H9 (cell line): ENCODE results near the gene CHAMP1. TPM values are rescaled to one million over a fixed set of nuclear protein-coding genes. Genes with fewer than 3 reads are reported as not detected.

ENCODE experiments used
- DNase-seq: peaks from one replicate; pipeline ENCODE4 v3.0.0-alpha.2; 2017
- H2AFZ ChIP-seq: one replicate; pipeline ENCODE4 v1.6.1; 2013; ENCODE audit warnings: mild to moderate bottlenecking, low read length, control low read depth, moderate library complexity
- H2AK5ac ChIP-seq: 2 replicates; pipeline ENCODE4 v1.6.1; 2013; ENCODE audit warnings: low read length, control low read depth, mixed read lengths; ENCODE audit not compliant: insufficient read length
- H2BK120ac ChIP-seq: one replicate; pipeline ENCODE4 v1.6.1; 2013; ENCODE audit warnings: low read depth, mild to moderate bottlenecking, low read length, control low read depth, inconsistent platforms; ENCODE audit not compliant: poor library complexity, severe bottlenecking
- H2BK12ac ChIP-seq: 2 replicates; pipeline ENCODE4 v1.6.1; 2013; ENCODE audit warnings: low read length, control low read depth, mixed read lengths, low read depth; ENCODE audit not compliant: insufficient read length
- H2BK15ac ChIP-seq: 2 replicates; pipeline ENCODE4 v1.6.1; 2013; ENCODE audit warnings: low read depth, low read length, control low read depth
- H2BK20ac ChIP-seq: one replicate; pipeline ENCODE4 v1.6.1; 2013; ENCODE audit warnings: low read depth, mild to moderate bottlenecking, low read length, control low read depth, inconsistent platforms; ENCODE audit not compliant: poor library complexity, severe bottlenecking
- H2BK5ac ChIP-seq: 2 replicates; pipeline ENCODE4 v1.6.1; 2013; ENCODE audit warnings: low read length, control low read depth, mixed read lengths; ENCODE audit not compliant: insufficient read length
- H3K14ac ChIP-seq: 2 replicates; pipeline ENCODE4 v1.6.1; 2013; ENCODE audit warnings: low read length, control low read depth; ENCODE audit not compliant: insufficient read depth
- H3K18ac ChIP-seq: 2 replicates; pipeline ENCODE4 v1.6.1; 2013; ENCODE audit warnings: low read depth, mild to moderate bottlenecking, mixed read lengths, low read length, control low read depth; ENCODE audit not compliant: insufficient read length
- H3K23ac ChIP-seq: 2 replicates; pipeline ENCODE4 v1.6.1; 2013; ENCODE audit warnings: low read length, control low read depth, mixed read lengths, low read depth; ENCODE audit not compliant: insufficient read length
- H3K23me2 ChIP-seq: 2 replicates; pipeline ENCODE4 v1.6.1; 2013; ENCODE audit warnings: low read depth, mild to moderate bottlenecking, mixed read lengths, low read length, control low read depth; ENCODE audit not compliant: insufficient read length, poor library complexity, severe bottlenecking
- H3K27ac ChIP-seq: 2 replicates; pipeline ENCODE4 v1.5.1; 2013; ENCODE audit warnings: low read length, control low read depth, mixed read lengths, low read depth; ENCODE audit not compliant: insufficient read length
- H3K27me3 ChIP-seq: 2 replicates; pipeline ENCODE4 v1.6.1; 2013; ENCODE audit warnings: low read length, control low read depth, inconsistent platforms; ENCODE audit not compliant: insufficient read depth
- H3K4ac ChIP-seq: 2 replicates; pipeline ENCODE4 v1.6.1; 2013; ENCODE audit warnings: low read depth, mild to moderate bottlenecking, control low read depth, inconsistent platforms, low read length, moderate library complexity
- H3K4me1 ChIP-seq: 2 replicates; pipeline ENCODE4 v1.6.1; 2013; ENCODE audit warnings: low read length, control low read depth, inconsistent platforms; ENCODE audit not compliant: insufficient read depth
- H3K4me2 ChIP-seq: 2 replicates; pipeline ENCODE4 v1.6.1; 2013; ENCODE audit warnings: low read length, control low read depth, mixed read lengths; ENCODE audit not compliant: insufficient read length, insufficient read depth
- H3K56ac ChIP-seq: 2 replicates; pipeline ENCODE4 v1.6.1; 2013; ENCODE audit warnings: low read depth, mild to moderate bottlenecking, mixed read lengths, low read length, control low read depth; ENCODE audit not compliant: insufficient read length
- H3K79me1 ChIP-seq: 2 replicates; pipeline ENCODE4 v1.6.1; 2013; ENCODE audit warnings: low read depth, mild to moderate bottlenecking, moderate library complexity, low read length, control low read depth, inconsistent platforms; ENCODE audit not compliant: insufficient read depth, poor library complexity, severe bottlenecking
- H3K79me2 ChIP-seq: 2 replicates; pipeline ENCODE4 v1.6.1; 2013; ENCODE audit warnings: low read length, control low read depth, inconsistent platforms; ENCODE audit not compliant: insufficient read depth
- H3K9ac ChIP-seq: 2 replicates; pipeline ENCODE4 v1.6.1; 2013; ENCODE audit warnings: low read length, control low read depth, mixed read lengths; ENCODE audit not compliant: insufficient read length; ENCODE audit errors: extremely low read depth
- H3K9me3 ChIP-seq: one replicate; pipeline ENCODE4 v1.6.1; 2013; ENCODE audit warnings: low read depth, low read length, inconsistent platforms; ENCODE audit not compliant: control insufficient read depth
- H3T11ph ChIP-seq: one replicate; pipeline ENCODE4 v1.6.1; 2013; ENCODE audit warnings: mild to moderate bottlenecking, low read length, control low read depth, inconsistent platforms
- H4K20me1 ChIP-seq: one replicate; pipeline ENCODE4 v1.6.1; 2013; ENCODE audit not compliant: control insufficient read depth, insufficient read length, insufficient read depth
- H4K5ac ChIP-seq: 2 replicates; pipeline ENCODE4 v1.6.1; 2013; ENCODE audit warnings: low read depth, mild to moderate bottlenecking, mixed read lengths, low read length, control low read depth; ENCODE audit not compliant: insufficient read length
- H4K8ac ChIP-seq: replicated peaks from 2 replicates; pipeline ENCODE4 v1.6.1; 2013; ENCODE audit warnings: low read length, control low read depth, mixed read lengths, low read depth; ENCODE audit not compliant: insufficient read length
- H4K91ac ChIP-seq: 2 replicates; pipeline ENCODE4 v1.6.1; 2013; ENCODE audit warnings: low read depth, mild to moderate bottlenecking, moderate library complexity, mixed read lengths, low read length, control low read depth; ENCODE audit not compliant: insufficient read length
- H3K27ac Mint-ChIP-seq, 3 experiments: 2 replicates in 2 of 3; 3 replicates in 1 of 3; pipeline ENCODE4 v1.8.0; 2020 to 2021; ENCODE audit warnings: mixed read lengths in 3 of 3, mild to moderate bottlenecking in 1 of 3, moderate library complexity in 1 of 3
- H3K27me3 Mint-ChIP-seq: 2 replicates; pipeline ENCODE4 v1.8.0; 2021; ENCODE audit warnings: low read depth, mild to moderate bottlenecking, moderate library complexity, mixed read lengths
- H3K36me3 Mint-ChIP-seq, 3 experiments: 2 replicates in 2 of 3; 3 replicates in 1 of 3; pipeline ENCODE4 v1.8.0; 2020 to 2021; ENCODE audit warnings: low read depth in 3 of 3, mixed read lengths in 3 of 3; ENCODE audit not compliant: insufficient read depth in 1 of 3
- H3K4me1 Mint-ChIP-seq, 2 experiments: 2 replicates each; pipeline ENCODE4 v1.8.0; 2020; ENCODE audit warnings: mixed read lengths in 2 of 2
- H3K4me3 Mint-ChIP-seq, 2 experiments: 2 replicates in 1 of 2; 3 replicates in 1 of 2; pipeline ENCODE4 v1.8.0; 2020 to 2021; ENCODE audit warnings: mild to moderate bottlenecking in 2 of 2, mixed read lengths in 2 of 2, moderate library complexity in 1 of 2
- H3K9me3 Mint-ChIP-seq, 2 experiments: 2 replicates in 1 of 2; 3 replicates in 1 of 2; pipeline ENCODE4 v1.8.0; 2020; ENCODE audit warnings: mild to moderate bottlenecking in 2 of 2, mixed read lengths in 2 of 2, moderate library complexity in 1 of 2
- WGBS: extraction: QIAGEN DNeasy Blood & Tissue Kit; methylation state at CpG from one replicate; pipeline ENCODE4 v1.1.7; 2013; ENCODE audit warnings: missing lambda C conversion rate, low lambda C conversion rate, mixed read lengths; ENCODE audit not compliant: insufficient read length; ENCODE audit errors: extremely low coverage; 5-methylcytosine and 5-hydroxymethylcytosine counted together
- total RNA-seq: library from RNA; stranded (reverse); gene quantifications from 2 replicates; pipeline ENCODE4 v1.2.1, GENCODE V29; 2021
- TF ChIP-seq, protein P1 (sequence below): fragments of 200-600 bp; sonication (generic); conservative IDR thresholded peaks from 3 replicates; pipeline ENCODE4 v1.8.0; 2021; ENCODE audit warnings: antibody characterized with exemption, mild to moderate bottlenecking

CHAMP1 gene
- total RNA-seq, 1 experiment from 2014 or later, result 62.1 TPM

DNA sequence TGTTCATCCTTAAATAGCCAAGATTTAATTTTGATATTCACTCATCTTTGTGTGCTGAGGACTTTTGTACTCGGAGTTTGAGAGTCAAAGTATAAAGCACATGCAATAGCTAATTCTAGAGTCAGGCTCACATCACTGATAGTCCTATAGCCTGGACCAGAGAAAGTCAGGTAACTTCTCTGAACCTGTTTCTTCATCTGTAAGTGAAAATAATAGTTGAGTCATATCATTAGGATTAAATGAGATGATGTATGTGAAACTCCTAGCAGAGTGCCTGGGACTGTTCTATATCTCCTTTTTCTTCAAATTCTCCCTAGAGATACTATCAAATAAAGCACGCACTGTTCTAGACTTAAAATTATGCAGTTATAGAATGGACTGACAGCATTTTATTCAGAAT lies 9.0 kb downstream of the CHAMP1 start:
- no peak overlapping the region for H2AK5ac ChIP-seq
- H3K23ac ChIP-seq, result no peak overlapping the region
- no peak for DNase-seq
- H2BK12ac ChIP-seq, result no peak overlapping the region
- H2BK15ac ChIP-seq, result no peak overlapping the region
- no peaks in the 10 kb centered on the region for H3K9me3 Mint-ChIP-seq
- no peak overlapping the region for H3K18ac ChIP-seq
- H3K79me2 ChIP-seq, result peaks cover 8% of the 10 kb centered on the region; the same call in 1 of the 2 replicates
- H3K9me3 ChIP-seq, result no peaks in the 10 kb centered on the region
- no peak overlapping the region for H3K9ac ChIP-seq
- no peak overlapping the region for H2AFZ ChIP-seq
- H3T11ph ChIP-seq, result no peak overlapping the region
- no peak overlapping the region for H4K91ac ChIP-seq
- no peak overlapping the region for H3K27ac Mint-ChIP-seq
- no peak overlapping the region for H3K14ac ChIP-seq
- H3K56ac ChIP-seq, result no peak overlapping the region
- H3K27me3 ChIP-seq, result no peaks in the 10 kb centered on the region
- H3K4me1 ChIP-seq, result no peaks in the 10 kb centered on the region; the same call in 1 of the 2 replicates
- peaks cover 7% of the 10 kb centered on the region in 2 experiments for H3K4me1 Mint-ChIP-seq
- H4K20me1 ChIP-seq, result no peaks in the 10 kb centered on the region
- peaks cover 46 to 80% (median 70%) of the 10 kb centered on the region in 3 experiments for H3K36me3 Mint-ChIP-seq
- no peak overlapping the region for H4K8ac ChIP-seq
- H4K5ac ChIP-seq, result no peak overlapping the region
- H3K4me2 ChIP-seq, result no peak overlapping the region
- no peak overlapping the region for H3K4me3 Mint-ChIP-seq
- no peak overlapping the region for H2BK120ac ChIP-seq
- TF ChIP-seq, protein P1, sequence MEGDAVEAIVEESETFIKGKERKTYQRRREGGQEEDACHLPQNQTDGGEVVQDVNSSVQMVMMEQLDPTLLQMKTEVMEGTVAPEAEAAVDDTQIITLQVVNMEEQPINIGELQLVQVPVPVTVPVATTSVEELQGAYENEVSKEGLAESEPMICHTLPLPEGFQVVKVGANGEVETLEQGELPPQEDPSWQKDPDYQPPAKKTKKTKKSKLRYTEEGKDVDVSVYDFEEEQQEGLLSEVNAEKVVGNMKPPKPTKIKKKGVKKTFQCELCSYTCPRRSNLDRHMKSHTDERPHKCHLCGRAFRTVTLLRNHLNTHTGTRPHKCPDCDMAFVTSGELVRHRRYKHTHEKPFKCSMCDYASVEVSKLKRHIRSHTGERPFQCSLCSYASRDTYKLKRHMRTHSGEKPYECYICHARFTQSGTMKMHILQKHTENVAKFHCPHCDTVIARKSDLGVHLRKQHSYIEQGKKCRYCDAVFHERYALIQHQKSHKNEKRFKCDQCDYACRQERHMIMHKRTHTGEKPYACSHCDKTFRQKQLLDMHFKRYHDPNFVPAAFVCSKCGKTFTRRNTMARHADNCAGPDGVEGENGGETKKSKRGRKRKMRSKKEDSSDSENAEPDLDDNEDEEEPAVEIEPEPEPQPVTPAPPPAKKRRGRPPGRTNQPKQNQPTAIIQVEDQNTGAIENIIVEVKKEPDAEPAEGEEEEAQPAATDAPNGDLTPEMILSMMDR, result no peak
- no peaks in the 10 kb centered on the region for H3K79me1 ChIP-seq
- no CpG with 5 or more reads among the region's 2 CpGs for WGBS
- H2BK20ac ChIP-seq, result no peak overlapping the region
- H3K27me3 Mint-ChIP-seq, result no peaks in the 10 kb centered on the region
- H3K23me2 ChIP-seq, result no peaks in the 10 kb centered on the region
- no peak overlapping the region for H3K27ac ChIP-seq
- no peak overlapping the region for H3K4ac ChIP-seq
- no peak overlapping the region for H2BK5ac ChIP-seq
